Measurements from ENCODE around the gene MYO18A.
A peak's percentile ranks its signal among the peaks of the same experiment; 100 is the strongest.

Gene MYO18A

DNA sequence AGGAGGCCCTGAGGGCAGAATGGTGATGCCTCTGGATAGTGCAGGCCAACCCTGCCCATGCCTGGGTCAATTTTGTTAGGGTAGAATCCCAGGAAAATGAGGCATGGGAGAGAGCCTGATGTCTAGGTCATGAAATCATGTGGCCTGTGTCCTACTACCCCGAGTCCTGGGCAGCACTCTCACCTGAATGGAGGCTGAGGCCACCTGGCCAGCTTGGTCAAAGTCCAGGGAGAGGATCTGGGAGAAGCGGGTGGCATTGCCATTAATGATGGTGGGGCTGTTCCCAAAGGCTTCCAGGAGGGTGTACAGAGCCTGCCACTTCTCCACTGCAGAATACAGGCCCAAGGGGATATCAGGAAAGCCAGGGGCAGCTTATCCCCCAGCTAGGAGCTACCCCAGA, 59.8 kb downstream of the MYO18A start:
- no peak for DNase-seq

DNA sequence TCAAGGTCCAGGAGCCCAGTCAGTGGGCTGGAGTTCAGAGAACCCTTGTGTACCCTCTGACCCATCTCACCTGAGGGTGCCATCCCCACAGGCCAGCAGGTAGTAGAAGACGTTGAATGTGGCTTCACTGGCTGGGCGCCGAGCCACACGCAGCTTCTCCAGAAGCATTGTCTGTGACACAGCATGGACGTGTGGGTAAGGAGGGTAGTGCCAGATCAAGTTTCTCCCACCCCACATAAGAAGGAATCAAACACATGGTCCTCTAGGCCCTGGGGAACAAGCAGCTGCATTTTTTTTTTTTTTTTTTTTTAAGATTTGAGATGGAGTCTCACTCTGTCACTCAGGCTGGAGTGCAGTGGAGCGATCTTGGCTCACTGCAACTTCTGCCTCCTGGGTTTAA, 60.9 kb downstream of the MYO18A start:
- no peak for DNase-seq

DNA sequence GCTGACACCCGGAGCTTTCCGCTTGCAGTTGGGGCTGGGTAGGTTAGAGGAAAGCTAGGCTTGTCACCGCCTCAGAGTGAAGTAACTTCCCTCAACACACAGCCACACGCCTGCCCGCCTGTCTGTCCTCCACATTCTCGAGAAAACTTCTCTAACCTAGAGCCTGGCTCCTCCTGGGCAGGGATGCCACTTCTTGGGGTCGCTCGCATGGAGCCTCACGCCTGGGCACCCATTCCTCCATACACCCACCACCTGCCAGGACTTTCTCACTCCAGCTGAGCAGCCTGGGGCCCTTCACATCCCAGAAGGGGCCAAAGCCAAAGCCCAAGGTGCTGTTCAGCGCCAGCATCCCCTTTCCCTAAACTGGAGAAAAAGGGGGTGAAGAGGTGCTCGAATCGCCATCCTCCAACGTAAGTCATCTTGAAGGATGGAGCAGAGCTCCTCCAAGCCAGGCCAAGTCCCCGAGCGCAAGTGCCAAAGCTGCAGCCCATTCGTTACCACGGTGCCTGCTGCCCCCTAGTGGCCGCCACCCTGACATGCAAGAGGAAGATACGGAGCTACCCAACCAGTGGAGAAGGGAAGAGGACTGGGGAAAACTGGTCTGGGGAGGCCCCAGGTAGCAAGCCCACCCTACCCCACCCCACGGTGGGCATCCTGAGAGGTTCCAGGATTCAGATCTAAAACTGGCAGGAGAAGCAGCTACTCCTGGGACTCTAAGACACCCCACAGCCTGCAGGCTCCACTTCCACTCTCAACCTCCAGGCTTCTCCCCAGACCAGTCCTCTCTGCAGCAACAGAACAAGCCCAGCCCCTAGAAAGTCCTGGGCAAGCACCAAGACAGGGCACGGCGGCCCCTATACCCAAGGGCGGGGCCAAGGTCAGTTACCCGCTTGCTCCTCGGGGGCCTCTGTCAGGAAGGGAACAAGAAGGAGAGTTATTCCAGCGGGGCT, 63.1 kb downstream of the MYO18A start:
- no peak for DNase-seq

DNA sequence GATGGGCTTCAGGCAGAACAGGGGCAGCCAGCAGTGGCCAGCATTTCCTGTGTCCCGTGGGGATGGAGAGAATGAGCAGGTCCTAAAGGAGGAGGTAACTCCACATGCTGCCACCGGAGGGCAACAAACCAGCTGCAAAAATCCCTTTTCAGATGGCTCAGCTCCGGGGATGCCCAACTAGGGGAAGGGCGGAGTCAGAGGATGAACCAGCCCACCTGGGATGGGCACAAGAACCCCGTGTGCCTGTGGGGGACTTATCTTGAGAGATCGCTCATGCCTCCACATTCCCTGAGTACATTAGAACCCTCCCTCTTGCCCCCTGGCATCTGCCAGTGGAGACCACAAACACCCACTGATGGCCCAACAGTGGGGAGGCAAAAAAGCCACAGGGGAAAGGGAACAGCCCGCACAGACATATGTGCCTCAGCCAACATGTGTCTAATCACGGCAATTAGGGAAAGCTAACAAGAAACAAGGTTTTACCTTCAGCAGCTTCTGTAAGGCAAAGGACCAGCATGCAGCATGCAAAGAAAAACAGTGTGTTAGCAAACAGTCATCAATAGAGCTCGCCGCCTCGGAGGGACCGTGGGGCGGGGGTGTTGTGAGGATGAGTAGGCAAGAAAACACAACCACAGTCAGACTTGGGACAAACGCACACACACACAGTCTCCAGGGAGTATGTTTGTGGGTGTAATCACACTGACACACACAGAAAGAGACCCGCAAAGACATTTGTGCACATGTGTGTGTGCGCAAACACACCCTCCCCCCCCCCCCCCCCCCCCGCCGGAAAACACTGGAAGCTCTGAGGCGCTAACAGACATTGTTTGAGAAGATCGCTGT, 64.0 kb downstream of the MYO18A start:
- DNase-seq, result peak; percentile 28

- no peak for DNase-seq
Observed at GRCh38 chr17:29115435-29115834, 64.8 kb downstream of the MYO18A start.

GRCh38 chr17:29114141-29114540, 66.1 kb downstream of the MYO18A start:
- DNase-seq, result no peak

GRCh38 chr17:29113334-29113733, 66.9 kb downstream of the MYO18A start:
- DNase-seq, result no peak

DNA sequence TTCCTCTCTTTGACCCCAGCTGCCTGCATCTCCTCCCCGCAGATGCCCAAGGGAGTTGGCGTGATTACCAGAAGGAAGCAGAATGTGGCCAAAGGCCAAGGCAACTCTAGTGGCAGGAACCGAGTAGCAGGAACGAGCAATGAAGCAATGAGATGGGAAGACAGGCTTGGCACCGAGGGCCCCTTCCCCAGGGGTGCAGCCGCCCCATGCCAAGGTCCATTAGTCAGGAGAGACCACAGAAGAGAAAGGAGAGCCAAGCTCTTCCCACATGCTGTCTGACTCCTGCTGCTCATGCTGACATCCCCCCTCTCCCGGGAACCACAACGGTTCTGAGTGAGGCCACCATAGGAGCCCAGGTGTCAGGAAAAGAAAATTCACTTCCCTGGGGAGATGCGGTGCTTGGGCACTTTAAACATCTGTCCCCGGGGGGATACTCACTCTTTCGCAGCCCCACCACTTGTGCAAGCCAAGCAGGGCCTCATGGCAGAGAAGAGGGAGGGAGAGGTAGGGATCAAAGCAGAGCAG, 67.4 kb downstream of the MYO18A start:
- no peak for DNase-seq

GRCh38 chr17:29111816-29112499, 68.2 kb downstream of the MYO18A start:
- peak; percentile 23 for DNase-seq

DNA sequence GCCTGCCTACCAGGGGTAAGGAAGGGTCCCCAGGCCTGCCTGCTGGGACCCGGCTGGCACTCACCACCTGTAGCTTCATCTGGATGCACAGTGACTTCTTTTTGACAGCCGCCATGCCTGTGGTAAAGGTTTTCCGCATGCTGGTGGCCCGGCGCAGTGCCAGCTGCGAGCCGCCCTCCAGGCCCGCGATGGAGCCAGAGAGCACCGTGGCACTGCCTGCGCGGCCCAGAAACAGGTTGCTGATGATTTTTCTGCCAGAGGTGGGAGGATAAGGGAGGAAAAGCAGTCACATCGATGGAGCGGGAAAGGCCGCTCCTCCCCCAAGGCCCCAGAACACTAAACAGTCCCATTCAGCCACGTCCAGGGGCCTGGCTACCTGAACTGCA, 69.8 kb downstream of the MYO18A start:
- no peak for DNase-seq

- no peak for DNase-seq
Observed at GRCh38 chr17:29109477-29110371, 70.5 kb downstream of the MYO18A start.

DNA sequence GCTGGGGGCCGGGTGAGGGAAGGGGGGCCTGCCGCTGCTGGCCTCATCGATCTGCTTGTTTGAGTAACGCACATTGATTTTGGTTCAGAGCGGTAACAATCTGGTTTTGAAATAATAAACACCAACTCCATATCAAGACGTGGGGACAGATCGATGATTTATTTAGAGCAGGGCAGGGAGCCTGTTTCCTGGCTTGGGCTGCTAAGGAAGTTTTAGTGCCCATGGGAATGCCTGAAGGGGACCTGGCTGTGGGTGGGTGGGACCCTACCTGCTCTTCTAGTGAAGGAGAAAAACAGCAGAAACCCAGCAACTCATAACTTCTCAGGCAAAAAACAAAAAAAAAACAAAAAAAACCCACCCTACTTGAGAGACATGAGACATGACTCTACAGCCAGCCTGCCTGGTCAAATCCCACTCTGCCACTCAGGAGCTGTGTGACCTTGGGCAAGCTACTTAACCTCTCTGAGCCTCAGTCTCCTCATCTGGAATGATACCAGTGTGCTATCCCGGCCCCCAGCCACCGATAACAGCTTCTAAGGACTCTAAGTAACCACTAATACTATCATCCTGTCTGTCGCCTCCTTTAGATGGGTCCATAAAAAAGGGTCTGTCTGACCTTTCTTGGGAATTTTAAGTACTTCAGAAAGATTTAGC, 71.2 kb downstream of the MYO18A start:
- no peak for DNase-seq

DNA sequence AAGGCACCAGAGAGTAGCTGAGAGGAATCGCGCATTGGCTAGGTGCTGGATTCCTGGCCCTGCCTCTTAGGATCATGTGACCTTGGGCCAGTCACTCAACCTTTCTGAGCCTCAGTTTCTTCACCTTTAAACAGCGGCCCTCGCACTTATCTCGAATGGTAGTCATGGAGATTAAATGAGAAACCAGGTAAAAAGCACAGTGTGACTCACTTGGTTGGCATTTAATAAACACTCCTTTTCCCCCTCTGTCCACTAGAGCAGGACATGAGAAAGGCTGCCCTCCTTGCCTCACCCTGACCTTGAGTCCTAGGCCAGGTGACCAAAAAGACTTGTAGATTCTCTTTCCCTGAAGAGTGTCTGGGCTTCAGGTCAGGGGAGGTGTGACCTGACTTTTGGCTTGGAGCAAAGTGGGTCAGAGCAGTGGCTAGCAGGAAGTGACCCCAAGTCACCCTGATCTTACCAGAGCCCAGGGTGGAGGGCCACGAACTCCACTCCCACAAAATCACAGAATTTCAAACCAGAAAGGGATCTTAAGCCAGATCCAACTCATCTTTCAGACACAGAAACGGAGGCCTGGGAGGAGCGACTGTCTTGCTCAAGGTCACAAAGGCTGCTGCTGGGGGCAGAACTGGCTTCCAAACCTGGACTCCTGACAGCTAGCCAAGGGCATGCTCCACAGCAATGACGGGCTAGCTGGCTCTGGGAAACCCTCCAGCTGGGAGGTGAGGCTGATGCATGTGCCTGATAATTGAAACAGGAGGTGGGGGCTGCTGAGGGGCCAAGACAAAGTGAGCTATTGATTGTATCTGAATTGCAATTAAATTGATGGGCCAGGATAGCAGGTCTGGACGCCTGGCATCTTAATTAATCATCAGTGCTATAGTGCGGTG, 72.0 kb downstream of the MYO18A start:
- DNase-seq, result no peak

GRCh38 chr17:29107084-29107483, 73.1 kb downstream of the MYO18A start:
- DNase-seq, result no peak

DNA sequence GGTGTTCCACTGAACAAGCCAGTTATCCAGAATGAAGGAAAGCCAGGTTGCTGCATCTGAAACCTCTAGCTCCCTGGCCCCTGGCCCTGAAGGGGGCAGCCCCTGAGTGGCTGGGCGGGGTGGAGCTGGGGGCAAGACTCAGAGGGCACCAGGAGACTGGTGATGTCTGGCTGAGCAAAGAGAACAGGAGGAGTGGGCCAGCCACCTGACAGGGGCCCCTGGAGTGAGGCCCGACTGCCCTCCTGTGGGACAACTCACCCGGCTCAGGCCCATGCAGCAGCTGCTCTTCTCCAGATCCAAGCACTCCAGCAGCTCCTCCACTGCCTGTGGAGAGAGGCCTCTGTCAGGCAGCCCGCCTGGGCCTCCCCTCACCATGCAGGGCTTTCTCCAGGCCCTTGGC, 76.9 kb downstream of the MYO18A start:
- DNase-seq, result no peak

DNA sequence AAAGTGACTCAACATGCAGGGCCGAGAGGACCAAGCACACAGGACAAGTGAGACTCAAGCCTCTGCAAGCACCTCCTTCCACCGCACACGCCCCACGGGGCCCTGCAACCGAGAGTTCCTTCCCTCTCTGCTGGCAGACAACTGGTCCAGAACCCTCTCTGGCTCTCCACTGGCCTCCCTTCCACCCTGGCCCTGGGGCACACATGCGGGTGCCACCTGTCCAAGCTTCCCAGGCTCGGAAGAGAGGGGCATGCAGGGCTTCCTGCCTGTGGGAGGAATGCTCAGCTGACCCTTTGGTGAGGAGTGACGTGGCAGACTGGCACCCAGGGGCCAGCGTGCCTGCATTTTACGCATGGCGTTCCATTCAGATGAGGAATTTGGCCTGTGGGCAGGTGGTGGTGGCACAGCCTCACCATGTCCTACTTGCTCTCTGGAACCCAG, 77.4 kb downstream of the MYO18A start:
- no peak for DNase-seq

DNA sequence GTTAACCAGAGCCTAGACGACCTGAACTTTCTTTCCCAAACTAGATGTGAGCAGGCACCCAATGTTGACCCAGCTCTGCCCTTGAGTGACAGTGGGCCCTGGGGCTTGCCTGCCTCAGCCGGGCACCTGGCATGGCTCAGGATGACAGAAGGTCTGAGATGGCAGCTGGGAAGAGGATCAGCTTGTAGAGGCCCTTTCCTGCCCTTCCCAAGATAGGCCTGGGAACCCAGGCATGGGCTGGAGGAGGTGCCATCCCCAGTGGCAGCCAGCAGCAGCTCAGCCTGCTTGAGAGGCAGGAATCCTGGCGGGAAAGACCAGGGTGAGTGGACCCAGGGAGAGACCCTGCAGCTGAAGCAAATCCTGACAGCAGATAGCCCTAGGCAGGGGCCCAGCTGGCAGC, 78.2 kb downstream of the MYO18A start:
- no peak for DNase-seq

DNA sequence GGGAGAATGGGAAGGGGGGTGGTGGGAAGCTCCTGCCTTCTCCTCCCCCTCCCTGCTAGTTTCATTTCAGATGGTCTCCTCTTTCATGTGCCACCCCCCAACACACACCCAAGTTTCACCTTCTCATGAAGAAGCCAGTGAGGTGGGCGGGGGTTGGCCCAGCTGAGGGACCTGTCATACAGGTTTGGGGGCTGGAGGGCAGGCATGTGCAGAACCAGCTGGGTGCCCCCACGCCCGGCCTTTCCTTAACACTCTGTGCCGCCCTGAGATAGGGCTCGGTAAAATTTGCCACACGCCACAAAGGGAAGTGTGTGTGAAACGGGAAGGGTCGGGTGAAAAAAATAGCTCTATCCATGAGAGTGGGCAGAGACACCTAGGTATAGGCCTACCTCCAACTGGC, 79.9 kb downstream of the MYO18A start:
- DNase-seq, result no peak

- no peak for DNase-seq
Observed at GRCh38 chr17:29099527-29099926, 80.7 kb downstream of the MYO18A start.

GRCh38 chr17:29096094-29096493, 84.1 kb downstream of the MYO18A start:
- DNase-seq, result no peak

All from NCI-H510A (cell line).